Activated CD8-positive, alpha-beta T cell treated with anti-CD3 and anti-CD28 coated beads, Interleukin-2, amount 10 ng/mL, durations not matched to agents 7 days and 5 days (primary cell): Measurements from ENCODE around the gene CTIF. TPM values are rescaled to one million over a fixed set of nuclear protein-coding genes. Genes with fewer than 3 reads are reported as not detected.

Experiments used
- ATAC-seq: fragments of 150-1000 bp; cut with Tn5 transposase; one replicate; pipeline ENCODE4 v1.10.0; 2021; ENCODE audit warnings: moderate library complexity
- CTCF ChIA-PET: fragments of 350-600 bp; sonication (Branson Sonifier 250); formaldehyde crosslinking; loops from one replicate; lab custom pipeline; 2021; ENCODE audit warnings: antibody characterized with exemption; lab: Charles Lee
- POLR2A ChIA-PET: fragments of 350-600 bp; sonication (Branson Sonifier 250); formaldehyde crosslinking; loops from one replicate; lab custom pipeline; 2021; ENCODE audit warnings: antibody characterized with exemption; lab: Charles Lee
- DNase-seq: peaks from one replicate; pipeline ENCODE4 v3.0.0-alpha.2; 2020
- H3K27ac Mint-ChIP-seq: one replicate; pipeline ENCODE4 v1.8.0; 2021; ENCODE audit warnings: mild to moderate bottlenecking, mixed read lengths
- H3K27me3 Mint-ChIP-seq: one replicate; pipeline ENCODE4 v1.8.0; 2021; ENCODE audit warnings: low read depth, mixed read lengths
- H3K36me3 Mint-ChIP-seq: one replicate; pipeline ENCODE4 v1.8.0; 2021; ENCODE audit warnings: low read depth, mixed read lengths
- H3K4me1 Mint-ChIP-seq: one replicate; pipeline ENCODE4 v1.8.0; 2021; ENCODE audit warnings: low read depth, mixed read lengths
- H3K4me3 Mint-ChIP-seq: one replicate; pipeline ENCODE4 v1.8.0; 2021; ENCODE audit warnings: mild to moderate bottlenecking, mixed read lengths
- H3K9me3 Mint-ChIP-seq: one replicate; pipeline ENCODE4 v1.8.0; 2022; ENCODE audit warnings: mixed read lengths; ENCODE audit not compliant: insufficient read depth
- total RNA-seq, 2 experiments: library from RNA; stranded (reverse); gene quantifications; one replicate each; pipeline ENCODE4 v1.2.3, GENCODE V29; 2021

Gene CTIF
- total RNA-seq, 2 experiments from 2014 or later, result 1.3 to 2.1 TPM

- Mint-ChIP-seq H3K36me3 (no peaks in the 10 kb centered on the region), H3K4me1 (peaks cover 11% of the 10 kb centered on the region), H3K27ac (no peak overlapping the region), H3K9me3 (no peaks in the 10 kb centered on the region), H3K4me3 (no peak overlapping the region), H3K27me3 (peaks cover 4% of the 10 kb centered on the region)
- POLR2A ChIA-PET, result interaction anchor here (0.5 kb wide), 1 partner anchor 364 kb away, joined by 3 read pairs; no protein-coding TSS in a partner anchor
- ATAC-seq (no peak), DNase-seq (no peak)
- CTCF ChIA-PET, result interaction anchor here (0.6 to 1.4 kb wide), 2 partner anchors 9 kb away, joined by 3 to 5 read pairs; no protein-coding TSS in a partner anchor
Measured at GRCh38 chr18:48794251-48794970, 255.6 kb downstream of the CTIF start.

GRCh38 chr18:48795696-48796095 lies 256.9 kb downstream of the CTIF start:
- H3K4me1 Mint-ChIP-seq, result peaks cover 11% of the 10 kb centered on the region
- no peaks in the 10 kb centered on the region for H3K9me3 Mint-ChIP-seq
- ChIA-PET CTCF (interaction anchor here (1.3 to 1.4 kb wide), 2 partner anchors 10 kb away, joined by 3 to 5 read pairs; no protein-coding TSS in a partner anchor), POLR2A (interaction anchor here (1.0 kb wide), 1 partner anchor 11 kb away, joined by 3 read pairs; no protein-coding TSS in a partner anchor)
- H3K27me3 Mint-ChIP-seq, result peaks cover 4% of the 10 kb centered on the region
- ATAC-seq (no peak), DNase-seq (no peak)
- no peaks in the 10 kb centered on the region for H3K36me3 Mint-ChIP-seq
- H3K4me3 Mint-ChIP-seq, result no peak overlapping the region
- no peak overlapping the region for H3K27ac Mint-ChIP-seq

GRCh38 chr18:48796491-48797205 lies 257.8 kb downstream of the CTIF start:
- ChIA-PET POLR2A (interaction anchor here (1.0 kb wide), 1 partner anchor 10 kb away, joined by 3 read pairs; no protein-coding TSS in a partner anchor), CTCF (interaction anchor here (0.6 to 1.7 kb wide), 5 partner anchors 11 to 410 kb away, joined by 3 to 5 read pairs (median 4); no protein-coding TSS in a partner anchor)
- H3K27ac Mint-ChIP-seq, result peak overlapping the region; percentile 22
- ATAC-seq (no peak), DNase-seq (no peak)
- H3K4me1 Mint-ChIP-seq, result peaks cover 14% of the 10 kb centered on the region
- peaks cover 4% of the 10 kb centered on the region for H3K27me3 Mint-ChIP-seq
- no peak overlapping the region for H3K4me3 Mint-ChIP-seq
- H3K36me3 Mint-ChIP-seq, result no peaks in the 10 kb centered on the region
- H3K9me3 Mint-ChIP-seq, result no peaks in the 10 kb centered on the region

DNA sequence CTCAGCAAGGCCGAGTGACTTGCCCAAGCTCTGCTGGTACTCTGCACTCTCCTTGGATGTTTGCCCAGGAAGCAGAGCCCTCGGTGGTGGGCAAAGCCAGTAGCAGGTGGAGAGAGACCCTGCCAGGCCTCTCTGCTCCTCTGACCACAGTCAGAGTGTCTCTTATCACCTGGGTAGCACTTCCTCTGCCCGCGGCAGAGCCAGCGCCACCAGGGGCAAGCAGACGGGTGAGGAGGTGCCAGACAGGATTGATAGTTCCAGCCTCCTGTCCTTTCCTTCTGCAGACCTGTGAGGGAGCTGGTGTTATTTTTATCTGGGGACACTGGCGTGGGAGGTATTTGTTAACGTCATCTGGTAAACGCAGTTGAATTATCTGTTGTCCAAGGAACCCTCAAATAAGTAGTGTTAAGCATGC lies 259.0 kb downstream of the CTIF start:
- no peak overlapping the region for H3K27ac Mint-ChIP-seq
- ChIA-PET CTCF (interaction anchor here (1.2 to 1.7 kb wide), 2 partner anchors 21 to 23 kb away, joined by 4 to 5 read pairs; no protein-coding TSS in a partner anchor), POLR2A (no interaction called here)
- H3K4me3 Mint-ChIP-seq, result no peak overlapping the region
- H3K9me3 Mint-ChIP-seq, result no peaks in the 10 kb centered on the region
- ATAC-seq, result no peak
- no peaks in the 10 kb centered on the region for H3K36me3 Mint-ChIP-seq
- DNase-seq, result no peak
- H3K4me1 Mint-ChIP-seq, result peaks cover 25% of the 10 kb centered on the region
- H3K27me3 Mint-ChIP-seq, result peaks cover 4% of the 10 kb centered on the region

GRCh38 chr18:48798334-48799245 lies 259.8 kb downstream of the CTIF start:
- ATAC-seq (no peak), DNase-seq (no peak)
- H3K27me3 Mint-ChIP-seq, result peaks cover 4% of the 10 kb centered on the region
- H3K4me3 Mint-ChIP-seq, result no peak overlapping the region
- POLR2A ChIA-PET, result no interaction called here
- H3K27ac Mint-ChIP-seq, result no peak overlapping the region
- H3K36me3 Mint-ChIP-seq, result no peaks in the 10 kb centered on the region
- H3K9me3 Mint-ChIP-seq, result no peaks in the 10 kb centered on the region
- H3K4me1 Mint-ChIP-seq, result peaks cover 31% of the 10 kb centered on the region
- CTCF ChIA-PET, result interaction anchor here (1.1 kb wide), 1 partner anchor 13 kb away, joined by 3 read pairs; no protein-coding TSS in a partner anchor

GRCh38 chr18:48799724-48800315 lies 261.0 kb downstream of the CTIF start:
- Mint-ChIP-seq H3K27me3 (peaks cover under 1% of the 10 kb centered on the region), H3K9me3 (no peaks in the 10 kb centered on the region), H3K27ac (no peak overlapping the region), H3K4me3 (no peak overlapping the region), H3K4me1 (peaks cover 38% of the 10 kb centered on the region), H3K36me3 (no peaks in the 10 kb centered on the region)
- ATAC-seq, result no peak
- no peak for DNase-seq
- ChIA-PET CTCF (no interaction called here), POLR2A (no interaction called here)

- H3K27ac Mint-ChIP-seq, result no peak overlapping the region
- H3K4me1 Mint-ChIP-seq, result peaks cover 44% of the 10 kb centered on the region
- H3K27me3 Mint-ChIP-seq, result no peaks in the 10 kb centered on the region
- H3K36me3 Mint-ChIP-seq, result no peaks in the 10 kb centered on the region
- ATAC-seq (no peak), DNase-seq (no peak)
- H3K4me3 Mint-ChIP-seq, result no peak overlapping the region
- CTCF ChIA-PET, result interaction anchor here (1.4 to 1.5 kb wide), 2 partner anchors 15 to 23 kb away, joined by 5 read pairs; no protein-coding TSS in a partner anchor
- POLR2A ChIA-PET, result no interaction called here
- H3K9me3 Mint-ChIP-seq, result no peaks in the 10 kb centered on the region
Measured at GRCh38 chr18:48800466-48800865, 261.6 kb downstream of the CTIF start.

GRCh38 chr18:48800876-48801727 lies 262.3 kb downstream of the CTIF start:
- H3K27me3 Mint-ChIP-seq, result no peaks in the 10 kb centered on the region

DNA sequence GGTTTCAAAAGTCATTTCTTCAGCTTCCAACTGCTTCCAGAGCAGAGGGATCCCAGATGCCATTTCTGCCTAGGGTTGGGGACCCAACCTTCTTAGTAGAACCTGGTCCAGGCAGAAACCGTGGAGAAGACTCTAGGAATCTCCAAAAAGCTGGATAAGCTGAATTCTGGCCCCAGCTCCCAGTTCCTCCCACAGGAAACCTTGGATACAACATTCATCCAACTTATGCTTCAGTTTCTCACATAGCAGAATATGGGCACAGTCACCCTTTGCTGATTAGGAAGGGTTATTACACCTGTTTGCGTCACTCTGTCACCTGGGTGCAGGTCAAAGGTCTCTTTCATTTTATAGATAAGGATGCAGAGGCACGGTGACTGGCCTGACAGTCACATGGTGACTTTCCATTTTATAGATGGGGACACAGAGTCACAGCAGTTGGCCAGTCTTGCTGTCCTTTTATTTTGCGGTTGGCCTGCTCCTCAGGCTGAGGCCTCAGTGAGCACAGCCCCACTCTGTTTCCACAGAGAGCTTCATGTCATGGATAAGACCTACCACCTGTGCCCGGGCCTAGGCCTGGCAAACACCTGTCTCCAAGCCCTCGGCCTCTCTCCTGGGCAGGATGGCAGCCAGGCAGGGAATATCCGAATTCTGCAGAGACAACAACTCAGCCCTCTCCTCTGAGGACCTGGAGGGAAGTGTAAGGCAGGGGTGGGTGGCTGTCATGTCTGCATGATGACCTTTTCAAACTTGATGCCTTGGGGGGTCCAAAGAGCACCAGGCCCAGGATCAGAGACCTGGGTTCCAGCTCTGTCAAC lies 263.1 kb downstream of the CTIF start:
- no peaks in the 10 kb centered on the region for H3K36me3 Mint-ChIP-seq
- DNase-seq (no peak), ATAC-seq (no peak)
- H3K4me1 Mint-ChIP-seq, result peaks cover 59% of the 10 kb centered on the region
- no peaks in the 10 kb centered on the region for H3K9me3 Mint-ChIP-seq
- CTCF ChIA-PET, result interaction anchor here (0.5 to 2.1 kb wide), 5 partner anchors 12 to 122 kb away, joined by 3 to 10 read pairs (median 5); no protein-coding TSS in a partner anchor
- POLR2A ChIA-PET, result interaction anchor here (1.7 kb wide), 1 partner anchor 12 kb away, joined by 5 read pairs; no protein-coding TSS in a partner anchor
- no peaks in the 10 kb centered on the region for H3K27me3 Mint-ChIP-seq
- peak overlapping the region; percentile 51 for H3K27ac Mint-ChIP-seq
- H3K4me3 Mint-ChIP-seq, result no peak overlapping the region

More at GRCh38 chr18:48800876-48801727, 262.3 kb downstream of the CTIF start:
- Mint-ChIP-seq H3K36me3 (no peaks in the 10 kb centered on the region), H3K9me3 (no peaks in the 10 kb centered on the region), H3K4me1 (peaks cover 51% of the 10 kb centered on the region), H3K4me3 (no peak overlapping the region), H3K27ac (no peak overlapping the region)
- no peak for ATAC-seq
- CTCF ChIA-PET, result interaction anchor here (1.1 to 2.1 kb wide), 4 partner anchors 13 to 112 kb away, joined by 5 to 10 read pairs (median 6); no protein-coding TSS in a partner anchor
- no peak for DNase-seq
- POLR2A ChIA-PET, result interaction anchor here (0.7 to 1.7 kb wide), 2 partner anchors 12 to 18 kb away, joined by 4 to 5 read pairs; no protein-coding TSS in a partner anchor
